Measurements from ENCODE around the gene RGS6. TPM values are rescaled to one million over a fixed set of nuclear protein-coding genes. Genes with fewer than 3 reads are reported as not detected.

RGS6 gene
- total RNA-seq, 1 donor from 2014 or later, result 5.1 TPM

DNA sequence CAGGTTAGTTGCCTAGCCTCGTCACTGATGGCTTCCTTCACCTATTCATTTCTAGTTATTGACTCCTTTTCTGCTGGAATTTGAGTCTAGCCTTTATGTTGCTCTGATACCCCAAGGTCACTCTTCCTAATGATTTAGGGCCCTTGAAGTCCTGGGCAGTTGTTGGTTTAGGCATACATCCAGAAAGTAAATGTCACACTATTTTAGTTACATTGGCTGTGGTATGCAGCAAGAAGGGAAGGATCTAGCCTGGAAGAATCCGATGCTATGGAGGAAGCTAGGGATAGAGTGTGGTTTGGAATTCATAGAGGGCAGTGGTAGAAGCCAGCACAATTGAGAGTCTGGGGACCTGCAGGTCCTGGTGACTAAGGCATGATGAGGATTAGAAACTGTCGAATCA, 38.0 kb downstream of the RGS6 start:
- Mint-ChIP-seq H3K4me3 (ENCODE audit: low read depth) (no peak overlapping the region), H3K9me3 (ENCODE audit: low read depth) (no peaks in the 10 kb centered on the region), H3K27ac (no peak overlapping the region), H3K27me3 (no peaks in the 10 kb centered on the region), H3K36me3 (ENCODE audit: insufficient read depth) (no peaks in the 10 kb centered on the region), H3K4me1 (ENCODE audit: low read depth) (no peaks in the 10 kb centered on the region)
- DNase-seq (ENCODE audit: low spot score, unreplicated experiment), result no peak
- TF ChIP-seq, protein P1, sequence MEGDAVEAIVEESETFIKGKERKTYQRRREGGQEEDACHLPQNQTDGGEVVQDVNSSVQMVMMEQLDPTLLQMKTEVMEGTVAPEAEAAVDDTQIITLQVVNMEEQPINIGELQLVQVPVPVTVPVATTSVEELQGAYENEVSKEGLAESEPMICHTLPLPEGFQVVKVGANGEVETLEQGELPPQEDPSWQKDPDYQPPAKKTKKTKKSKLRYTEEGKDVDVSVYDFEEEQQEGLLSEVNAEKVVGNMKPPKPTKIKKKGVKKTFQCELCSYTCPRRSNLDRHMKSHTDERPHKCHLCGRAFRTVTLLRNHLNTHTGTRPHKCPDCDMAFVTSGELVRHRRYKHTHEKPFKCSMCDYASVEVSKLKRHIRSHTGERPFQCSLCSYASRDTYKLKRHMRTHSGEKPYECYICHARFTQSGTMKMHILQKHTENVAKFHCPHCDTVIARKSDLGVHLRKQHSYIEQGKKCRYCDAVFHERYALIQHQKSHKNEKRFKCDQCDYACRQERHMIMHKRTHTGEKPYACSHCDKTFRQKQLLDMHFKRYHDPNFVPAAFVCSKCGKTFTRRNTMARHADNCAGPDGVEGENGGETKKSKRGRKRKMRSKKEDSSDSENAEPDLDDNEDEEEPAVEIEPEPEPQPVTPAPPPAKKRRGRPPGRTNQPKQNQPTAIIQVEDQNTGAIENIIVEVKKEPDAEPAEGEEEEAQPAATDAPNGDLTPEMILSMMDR (IDR thresholded peaks at IDR 0.05; ENCODE audit: unreplicated experiment), result no peak

DNA sequence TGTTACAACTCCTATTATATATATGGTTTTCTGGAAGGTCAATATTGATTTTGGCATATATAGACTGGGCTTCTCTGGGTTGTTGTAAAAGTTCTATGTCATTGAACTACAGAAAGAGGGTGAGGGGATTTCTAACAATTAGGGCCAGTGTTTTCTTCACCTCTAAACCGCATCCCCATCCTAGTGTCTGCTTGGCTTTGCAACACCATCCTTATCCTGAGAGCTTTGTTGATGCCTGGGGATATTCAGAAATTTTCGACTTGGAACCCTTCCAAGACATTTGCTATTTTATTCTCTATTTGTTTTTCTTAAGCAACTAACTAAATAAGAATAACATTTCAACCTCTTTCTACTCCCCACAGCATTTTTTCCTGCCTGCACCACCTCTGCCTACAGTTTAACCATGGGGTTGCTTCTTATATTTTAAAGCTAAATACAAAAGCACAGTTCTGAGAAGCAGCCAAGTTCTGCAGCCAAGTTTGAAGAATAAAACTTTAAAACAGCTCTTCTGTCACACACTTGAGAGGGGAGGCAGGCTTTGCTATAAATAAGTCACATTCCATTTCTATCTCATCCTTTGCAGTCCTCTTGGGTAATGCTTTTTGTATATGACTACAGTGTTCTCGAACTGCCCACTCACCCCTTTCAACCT, 53.4 kb downstream of the RGS6 start:
- TF ChIP-seq, protein P1 (IDR thresholded peaks at IDR 0.05; ENCODE audit: unreplicated experiment), result no peak
- Mint-ChIP-seq H3K36me3 (ENCODE audit: insufficient read depth) (no peaks in the 10 kb centered on the region), H3K9me3 (ENCODE audit: low read depth) (no peaks in the 10 kb centered on the region), H3K4me1 (ENCODE audit: low read depth) (peaks cover 1% of the 10 kb centered on the region), H3K27ac (no peak overlapping the region), H3K27me3 (no peaks in the 10 kb centered on the region), H3K4me3 (ENCODE audit: low read depth) (no peak overlapping the region)
- no peak for DNase-seq (ENCODE audit: low spot score, unreplicated experiment)

DNA sequence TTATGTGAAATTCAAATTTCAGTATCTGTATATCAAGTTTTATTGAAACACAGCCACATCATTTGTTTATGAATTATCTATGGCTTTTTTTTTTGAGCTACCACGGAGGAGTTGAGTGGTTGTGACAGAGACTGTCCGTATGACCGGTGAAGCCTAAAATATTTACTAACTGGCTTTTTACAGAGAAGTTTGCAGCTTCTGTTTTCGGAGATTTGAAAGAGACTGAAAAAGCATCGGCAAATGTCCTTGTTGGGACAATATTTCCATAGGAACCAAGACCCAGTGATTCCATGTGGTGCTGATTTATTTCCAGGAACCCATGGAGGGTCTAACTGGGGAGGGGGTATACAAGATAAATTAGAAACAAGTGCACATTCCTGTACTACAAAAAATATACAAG, 56.2 kb downstream of the RGS6 start:
- H3K4me1 Mint-ChIP-seq (ENCODE audit: low read depth), result no peaks in the 10 kb centered on the region
- H3K4me3 Mint-ChIP-seq (ENCODE audit: low read depth), result no peak overlapping the region
- no peaks in the 10 kb centered on the region for H3K36me3 Mint-ChIP-seq (ENCODE audit: insufficient read depth)
- DNase-seq (ENCODE audit: low spot score, unreplicated experiment), result no peak
- no peak overlapping the region for H3K27ac Mint-ChIP-seq
- TF ChIP-seq, protein P1 (IDR thresholded peaks at IDR 0.05; ENCODE audit: unreplicated experiment), result no peak
- H3K27me3 Mint-ChIP-seq, result no peaks in the 10 kb centered on the region
- H3K9me3 Mint-ChIP-seq (ENCODE audit: low read depth), result no peaks in the 10 kb centered on the region

DNA sequence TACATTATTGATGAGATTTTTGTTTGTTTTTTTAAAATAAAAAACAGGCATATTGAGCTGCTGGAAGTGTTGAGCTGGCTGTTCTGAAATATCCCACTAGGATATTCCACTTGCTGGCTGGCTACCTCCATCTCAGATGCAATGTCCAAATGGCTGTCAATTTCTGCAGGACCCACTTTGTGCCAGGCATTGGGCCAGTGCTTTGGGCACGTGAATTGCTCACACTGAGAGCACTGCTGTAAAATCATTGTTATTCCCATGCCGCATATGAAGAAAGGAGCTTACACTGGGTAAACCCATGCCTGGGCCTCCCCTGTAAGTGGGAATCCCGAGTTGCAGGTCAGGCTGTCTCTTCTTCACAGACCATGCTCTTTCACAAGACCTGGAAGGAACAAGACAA, 56.7 kb downstream of the RGS6 start:
- Mint-ChIP-seq H3K4me1 (ENCODE audit: low read depth) (no peaks in the 10 kb centered on the region), H3K9me3 (ENCODE audit: low read depth) (no peaks in the 10 kb centered on the region), H3K27me3 (no peaks in the 10 kb centered on the region), H3K27ac (no peak overlapping the region), H3K36me3 (ENCODE audit: insufficient read depth) (no peaks in the 10 kb centered on the region), H3K4me3 (ENCODE audit: low read depth) (no peak overlapping the region)
- DNase-seq (ENCODE audit: low spot score, unreplicated experiment), result no peak
- TF ChIP-seq, protein P1 (IDR thresholded peaks at IDR 0.05; ENCODE audit: unreplicated experiment), result no peak

DNA sequence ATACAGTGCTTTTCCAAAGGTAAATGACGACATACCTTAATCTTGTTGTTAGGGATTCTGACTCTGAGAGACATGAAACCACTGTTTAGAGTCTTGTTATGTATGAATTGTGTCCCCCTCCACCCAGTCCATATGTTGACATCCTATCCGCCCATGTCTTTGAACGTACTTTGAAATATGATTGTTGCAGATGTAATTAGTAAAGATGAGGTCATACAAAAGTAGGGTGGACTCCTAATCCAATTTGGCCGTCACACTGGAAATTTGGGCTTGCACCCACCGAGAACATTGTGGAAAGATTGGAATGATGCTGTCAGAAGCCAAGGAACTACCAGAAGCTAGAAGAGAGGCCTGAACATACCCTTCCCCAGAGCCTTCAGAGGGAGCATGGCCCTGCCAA, 62.2 kb downstream of the RGS6 start:
- DNase-seq (ENCODE audit: low spot score, unreplicated experiment), result no peak
- Mint-ChIP-seq H3K9me3 (ENCODE audit: low read depth) (peaks cover 4% of the 10 kb centered on the region), H3K4me1 (ENCODE audit: low read depth) (no peaks in the 10 kb centered on the region), H3K27me3 (no peaks in the 10 kb centered on the region), H3K4me3 (ENCODE audit: low read depth) (no peak overlapping the region), H3K36me3 (ENCODE audit: insufficient read depth) (no peaks in the 10 kb centered on the region), H3K27ac (no peak overlapping the region)
- TF ChIP-seq, protein P1 (IDR thresholded peaks at IDR 0.05; ENCODE audit: unreplicated experiment), result no peak

Data from progenitor cell of endocrine pancreas (in vitro differentiated cells).